Stimulated activated CD8-positive, alpha-beta memory T cell treated with anti-CD3 and anti-CD28 coated beads, Interleukin-12 subunit alpha, Interleukin-12 subunit beta, amount 100 ng/mL, for 1 hour (primary cell): ENCODE data around the gene HOXD8.

Source experiments
- DNase-seq: peaks from one replicate; pipeline ENCODE4 v3.0.0-alpha.2; 2020; ENCODE audit warnings: low read depth

Gene HOXD8

GRCh38 chr2:176103742-176104315 lies 25.7 kb upstream of the HOXD8 start:
- DNase-seq: no peak

GRCh38 chr2:176104316-176105077 lies 25.0 kb upstream of the HOXD8 start:
- DNase-seq: no peak

- DNase-seq: no peak
Measured at GRCh38 chr2:176105078-176105729, 24.3 kb upstream of the HOXD8 start.

- DNase-seq: no peak
Measured at GRCh38 chr2:176105730-176106580, 23.6 kb upstream of the HOXD8 start.

- DNase-seq: no peak
Measured at GRCh38 chr2:176106581-176107539, 22.6 kb upstream of the HOXD8 start, which contains the start of gene HOXD11. HOXD11 (plus strand) TSS chr2:176107280; CDS start chr2:176107356, 76 bp downstream.

- no peak for DNase-seq
Measured at GRCh38 chr2:176107731-176108181, 21.7 kb upstream of the HOXD8 start.

GRCh38 chr2:176109192-176109901 lies 20.2 kb upstream of the HOXD8 start:
- no peak for DNase-seq

GRCh38 chr2:176109946-176110345 lies 19.6 kb upstream of the HOXD8 start:
- DNase-seq: no peak

GRCh38 chr2:176110415-176111308 lies 18.8 kb upstream of the HOXD8 start:
- no peak for DNase-seq

- DNase-seq: no peak
Measured at GRCh38 chr2:176111309-176111663, 18.2 kb upstream of the HOXD8 start.

- DNase-seq: no peak
Measured at GRCh38 chr2:176111846-176112374, 17.6 kb upstream of the HOXD8 start.

GRCh38 chr2:176112375-176113302 lies 16.9 kb upstream of the HOXD8 start:
- no peak for DNase-seq

GRCh38 chr2:176114120-176114929 lies 15.2 kb upstream of the HOXD8 start:
- DNase-seq: no peak

- no peak for DNase-seq
Measured at GRCh38 chr2:176114930-176115625, 14.4 kb upstream of the HOXD8 start.

- no peak for DNase-seq
Measured at GRCh38 chr2:176115883-176116813, 13.4 kb upstream of the HOXD8 start, which contains the start of gene HOXD10. HOXD10 (plus strand) TSS chr2:176116778; CDS start chr2:176116834, 56 bp downstream.
